GM18909 (cell line): ENCODE data around the gene LAPTM5.
"Not testable (repeated sequence)": the region's sequence is repeated elsewhere in the genome, so short reads cannot be mapped to it uniquely, and the experiment has no call there.

Experiments used
- ATAC-seq: cut with Tn5 transposase; IDR thresholded peaks from one replicate; pipeline ENCODE4 v1.9.1; 2021; ENCODE audit warnings: mild to moderate bottlenecking; ENCODE audit not compliant: unreplicated experiment, poor library complexity

The LAPTM5 gene

GRCh38 chr1:30702823-30703222 lies 54.8 kb downstream of the LAPTM5 start:
- ATAC-seq = no peak

GRCh38 chr1:30701258-30701633 lies 56.3 kb downstream of the LAPTM5 start:
- ATAC-seq = no peak

GRCh38 chr1:30700528-30701257 lies 56.9 kb downstream of the LAPTM5 start:
- ATAC-seq = no peak

GRCh38 chr1:30699762-30700161 lies 57.8 kb downstream of the LAPTM5 start:
- ATAC-seq = no peak

- no peak for ATAC-seq
Observed at GRCh38 chr1:30698401-30698981, 59.1 kb downstream of the LAPTM5 start.

- no peak for ATAC-seq
Observed at GRCh38 chr1:30697571-30698376, 59.8 kb downstream of the LAPTM5 start.

- ATAC-seq = no peak
Observed at GRCh38 chr1:30696831-30697230, 60.7 kb downstream of the LAPTM5 start.

- no peak for ATAC-seq
Observed at GRCh38 chr1:30695439-30695841, 62.1 kb downstream of the LAPTM5 start.

GRCh38 chr1:30694280-30695175 lies 63.0 kb downstream of the LAPTM5 start:
- ATAC-seq = no peak

- ATAC-seq = no peak
Observed at GRCh38 chr1:30693822-30694221, 63.8 kb downstream of the LAPTM5 start.

GRCh38 chr1:30693366-30693765 lies 64.2 kb downstream of the LAPTM5 start:
- ATAC-seq = no peak

GRCh38 chr1:30692948-30693301 lies 64.6 kb downstream of the LAPTM5 start:
- ATAC-seq = no peak

GRCh38 chr1:30692201-30692947 lies 65.2 kb downstream of the LAPTM5 start:
- no peak for ATAC-seq

GRCh38 chr1:30691480-30691879 lies 66.1 kb downstream of the LAPTM5 start:
- no peak for ATAC-seq

- no peak for ATAC-seq
Observed at GRCh38 chr1:30689901-30690645, 67.5 kb downstream of the LAPTM5 start.

GRCh38 chr1:30688920-30689794 lies 68.4 kb downstream of the LAPTM5 start:
- ATAC-seq = no peak

GRCh38 chr1:30688516-30688915 lies 69.1 kb downstream of the LAPTM5 start:
- ATAC-seq = not testable (repeated sequence)

GRCh38 chr1:30687886-30688285 lies 69.7 kb downstream of the LAPTM5 start:
- ATAC-seq = no peak
